Measurements from ENCODE around the gene THAP12. TPM values are rescaled to one million over a fixed set of nuclear protein-coding genes. Genes with fewer than 3 reads are reported as not detected.

Gene THAP12
- polyA plus RNA-seq, 4 donors: 71.3 to 101 (median 95.6) TPM

DNA sequence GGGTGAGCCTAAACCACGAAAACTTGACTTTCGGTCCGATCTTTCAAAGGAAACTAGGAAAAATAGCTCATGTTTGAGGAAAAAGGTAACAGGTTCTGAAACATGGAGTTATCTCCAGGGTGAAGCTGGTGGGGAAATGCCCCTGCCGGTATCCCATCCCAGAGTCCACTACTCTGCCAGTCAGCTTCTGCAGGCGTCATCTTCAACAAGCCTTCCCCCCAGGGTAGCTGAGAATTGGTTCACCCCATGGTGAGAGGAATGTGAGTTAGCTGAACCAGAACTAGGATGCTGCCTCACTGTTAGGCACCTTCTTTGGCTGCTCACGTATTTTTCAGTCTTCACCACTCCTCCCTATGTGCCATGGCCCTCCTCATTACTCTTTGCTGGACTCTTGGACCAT, 1.3 kb upstream of the THAP12 start:
- DNase-seq (ENCODE audit: low read depth in 4 of 4, low spot score in 3 of 4): no peak

- DNase-seq (ENCODE audit: low read depth in 4 of 4, low spot score in 3 of 4): no peak
Observed at GRCh38 chr11:76380159-76380976, 564 bp downstream of the THAP12 start.

DNA sequence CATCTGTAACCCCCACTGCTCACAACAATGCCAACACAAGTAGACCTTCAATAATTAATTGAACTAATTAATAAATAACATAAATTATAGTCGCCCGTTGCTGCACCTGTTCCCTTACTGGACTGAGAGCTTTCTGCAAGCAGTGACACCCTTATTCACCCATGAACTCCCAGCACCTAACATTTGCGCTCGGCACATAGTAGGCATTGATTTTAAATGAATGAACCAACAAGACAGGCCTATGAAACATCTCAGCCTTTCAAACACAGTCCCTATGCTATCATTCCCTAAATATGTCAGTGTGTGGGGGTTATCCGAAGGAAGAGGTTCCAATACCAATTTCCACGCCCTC, 1.1 kb downstream of the THAP12 start:
- no peak for DNase-seq (ENCODE audit: low read depth in 4 of 4, low spot score in 3 of 4)

GRCh38 chr11:76376746-76377558, 4.0 kb downstream of the THAP12 start:
- no peak for DNase-seq (ENCODE audit: low read depth in 4 of 4, low spot score in 3 of 4)

GRCh38 chr11:76371170-76371569, 9.8 kb downstream of the THAP12 start:
- no peak for DNase-seq (ENCODE audit: low read depth in 4 of 4, low spot score in 3 of 4)

DNA sequence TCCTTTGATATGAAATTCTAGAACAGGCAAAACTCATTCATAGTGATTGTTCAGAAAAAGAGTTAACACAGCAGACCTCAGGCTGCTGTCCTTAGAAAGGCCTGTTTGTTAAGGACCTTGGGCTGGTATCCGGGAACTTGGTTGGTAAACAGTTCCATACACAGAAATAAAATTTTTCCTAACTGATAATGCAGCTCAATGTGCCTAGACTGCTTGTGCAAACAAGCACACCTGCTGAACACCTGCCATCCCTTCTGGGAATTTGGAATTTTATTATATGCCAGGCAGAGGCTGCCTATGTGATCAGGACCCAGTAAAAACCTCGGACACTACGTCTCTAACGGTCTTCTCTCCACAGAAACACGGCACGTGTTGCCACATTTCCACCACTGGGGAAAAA, 11.5 kb downstream of the THAP12 start:
- no peak for DNase-seq (ENCODE audit: low read depth in 4 of 4, low spot score in 3 of 4)

- DNase-seq (ENCODE audit: low read depth in 4 of 4, low spot score in 3 of 4): no peak
Observed at GRCh38 chr11:76368490-76368889, 12.4 kb downstream of the THAP12 start.

DNA sequence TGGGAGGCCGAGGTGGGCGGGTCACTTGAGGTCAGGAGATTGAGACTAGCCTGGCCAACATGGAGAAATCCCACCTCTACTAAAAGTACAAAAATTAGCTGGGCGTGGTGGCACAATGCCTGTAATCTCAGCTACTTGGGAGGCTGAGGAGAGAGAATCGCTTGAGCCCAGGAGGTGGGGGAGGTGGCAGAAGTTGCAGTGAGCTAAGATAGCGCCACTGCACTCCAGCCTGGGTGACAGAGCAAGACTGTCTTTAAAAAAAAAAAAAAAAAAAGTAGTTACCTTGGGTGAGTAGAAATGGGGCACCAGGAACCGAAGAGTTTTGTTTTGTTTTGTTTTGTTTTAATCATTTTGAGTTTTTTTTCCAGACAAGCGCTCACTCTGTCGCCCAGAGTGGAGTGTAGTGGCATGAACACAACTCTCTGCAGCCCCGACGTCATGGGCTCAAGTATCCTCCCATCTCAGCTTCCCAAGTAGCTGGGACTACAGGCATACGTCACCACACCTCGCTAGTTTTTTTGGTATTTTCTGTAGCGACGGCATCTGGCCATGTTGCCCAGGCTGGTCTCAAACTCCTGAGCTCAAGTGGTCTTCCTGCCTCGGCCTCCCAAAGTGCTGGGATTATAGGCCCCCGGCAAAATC, 15.8 kb downstream of the THAP12 start:
- no peak for DNase-seq (ENCODE audit: low read depth in 4 of 4, low spot score in 3 of 4)

- DNase-seq (ENCODE audit: low read depth in 4 of 4, low spot score in 3 of 4): no peak
Observed at GRCh38 chr11:76362716-76363115, 18.2 kb downstream of the THAP12 start.

- no peak for DNase-seq (ENCODE audit: low read depth in 4 of 4, low spot score in 3 of 4)
Observed at GRCh38 chr11:76361776-76362175, 19.2 kb downstream of the THAP12 start.

- no peak for DNase-seq (ENCODE audit: low read depth in 4 of 4, low spot score in 3 of 4)
Observed at GRCh38 chr11:76361374-76361773, 19.6 kb downstream of the THAP12 start.

DNA sequence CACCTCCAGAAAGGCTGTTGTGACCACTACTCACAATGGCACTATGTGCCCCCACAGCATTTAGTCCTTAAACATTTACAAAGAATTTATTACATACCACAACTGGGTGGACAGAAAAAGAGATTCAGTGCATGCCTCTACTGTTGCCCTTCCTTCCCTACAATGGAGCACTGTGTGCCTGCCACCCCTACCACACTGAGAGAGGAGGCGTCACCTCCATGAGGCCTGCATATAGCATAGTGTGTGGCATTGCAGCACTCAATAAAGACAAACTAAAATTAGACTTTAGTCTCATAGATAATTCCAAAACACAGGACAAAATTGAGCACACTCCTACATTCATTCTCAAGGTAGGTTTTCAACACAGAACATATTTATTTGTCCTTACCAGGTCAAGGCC, 25.8 kb downstream of the THAP12 start:
- DNase-seq (ENCODE audit: low read depth in 4 of 4, low spot score in 3 of 4): no peak

GRCh38 chr11:76348348-76348747, 32.6 kb downstream of the THAP12 start:
- DNase-seq (ENCODE audit: low read depth in 4 of 4, low spot score in 3 of 4): no peak

- DNase-seq (ENCODE audit: low read depth in 4 of 4, low spot score in 3 of 4): no peak
Observed at GRCh38 chr11:76347466-76347865, 33.5 kb downstream of the THAP12 start.

- DNase-seq (ENCODE audit: low read depth in 4 of 4, low spot score in 3 of 4): no peak
Observed at GRCh38 chr11:76339221-76339620, 41.7 kb downstream of the THAP12 start.

DNA sequence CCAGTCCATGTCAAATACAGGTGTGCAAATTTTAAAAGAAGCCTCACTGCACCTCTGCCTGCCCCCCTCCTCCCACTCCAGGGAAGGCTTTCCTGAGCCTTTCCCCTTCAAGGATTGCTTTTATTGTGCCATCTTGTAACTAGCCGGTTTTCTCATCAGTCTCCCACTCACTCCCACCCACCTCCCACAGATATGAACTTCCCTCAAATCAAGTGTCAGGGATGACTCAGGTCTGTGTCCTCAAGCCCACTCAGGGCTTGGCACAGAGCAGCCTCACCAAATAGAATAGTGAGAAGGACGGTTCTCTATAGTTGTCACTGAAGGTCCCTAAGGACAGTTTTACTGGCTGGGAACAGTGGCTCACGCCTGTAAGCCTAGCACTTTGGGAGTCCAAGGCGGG, 43.0 kb downstream of the THAP12 start:
- no peak for DNase-seq (ENCODE audit: low read depth in 4 of 4, low spot score in 3 of 4)

DNA sequence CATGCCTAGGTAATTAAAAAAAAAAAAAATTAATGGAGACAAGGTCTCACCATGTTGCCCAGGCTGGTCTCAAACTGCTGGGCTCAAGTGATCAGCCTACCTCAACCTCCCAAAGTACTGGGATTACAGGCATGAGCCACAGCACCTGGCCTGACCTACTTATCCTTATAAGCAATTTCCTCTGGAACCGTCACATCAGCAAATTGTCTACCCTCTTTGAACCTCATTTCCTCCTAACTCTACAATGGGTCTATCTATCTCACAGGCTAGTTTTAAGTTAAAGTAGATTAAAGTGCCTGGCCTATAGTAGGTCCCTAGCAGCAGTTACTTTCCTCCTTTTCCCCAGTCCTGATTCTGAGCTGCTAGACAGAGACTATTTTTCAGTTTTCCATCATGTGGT, 43.5 kb downstream of the THAP12 start:
- no peak for DNase-seq (ENCODE audit: low read depth in 4 of 4, low spot score in 3 of 4)

DNA sequence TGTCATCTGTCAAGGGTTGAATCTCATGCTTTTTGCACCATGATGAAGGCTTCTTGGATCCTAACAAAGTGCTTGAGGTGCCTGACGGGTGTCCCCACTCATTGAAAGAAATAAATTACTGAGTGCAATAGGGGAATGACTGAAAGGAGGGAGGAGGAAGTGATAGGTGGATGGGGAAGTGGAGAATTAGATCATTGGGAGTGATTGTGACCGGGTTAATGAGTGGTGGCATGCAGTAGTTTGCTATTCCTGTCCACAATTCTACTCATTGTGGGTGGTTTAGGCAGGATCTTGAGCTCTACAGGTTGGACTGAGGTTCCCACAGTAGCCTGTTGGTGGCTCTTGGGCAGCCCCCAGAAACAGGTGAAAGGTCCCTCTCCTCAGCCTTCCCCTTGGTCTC, 44.3 kb downstream of the THAP12 start:
- no peak for DNase-seq (ENCODE audit: low read depth in 4 of 4, low spot score in 3 of 4)

DNA sequence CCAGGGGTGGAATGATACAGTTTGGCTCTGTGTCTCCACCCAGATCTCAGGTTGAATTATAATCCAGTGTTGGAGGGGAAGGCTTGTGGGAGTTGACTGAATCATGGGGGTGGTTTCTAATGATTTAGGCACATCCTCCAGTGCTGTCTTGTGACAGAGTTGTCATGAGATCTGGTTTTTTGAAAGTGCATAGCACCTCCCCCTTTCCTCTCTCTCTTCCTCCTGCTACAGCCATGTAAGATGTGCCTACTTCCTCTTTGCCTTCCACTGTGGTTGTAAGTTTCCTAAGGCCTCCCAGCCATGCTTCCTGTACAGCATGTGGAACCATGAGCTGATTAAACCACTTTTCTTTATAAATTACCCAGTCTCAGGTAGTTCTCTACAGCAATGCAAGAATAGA, 45.1 kb downstream of the THAP12 start:
- DNase-seq (ENCODE audit: low read depth in 4 of 4, low spot score in 3 of 4): no peak

DNA sequence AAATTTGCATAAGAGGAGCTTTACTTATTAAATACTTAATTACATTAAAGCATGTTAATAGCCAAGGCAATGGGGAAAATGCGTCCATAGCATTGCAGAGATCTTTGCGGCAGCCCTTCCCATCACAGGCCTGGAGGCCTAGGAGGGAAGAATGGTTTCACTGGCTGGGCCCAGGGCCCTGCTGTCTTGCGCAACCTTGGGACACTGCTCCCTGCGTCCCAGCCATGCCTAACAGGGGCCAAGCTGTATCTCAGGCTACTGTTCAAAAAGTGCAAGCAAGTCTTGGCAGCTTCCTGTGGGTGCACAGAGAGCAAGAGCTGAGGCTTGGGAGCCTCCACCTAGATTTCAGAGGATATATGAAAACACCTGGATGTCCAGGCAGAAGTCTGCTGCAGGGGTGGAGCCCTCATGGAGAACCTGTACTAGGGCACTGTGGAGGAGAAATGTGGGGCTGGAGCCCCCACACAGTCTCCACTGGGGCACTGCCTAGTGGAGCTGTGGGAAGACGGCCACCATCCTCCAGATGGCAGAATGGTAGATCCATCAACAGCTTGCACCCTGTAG, 46.0 kb downstream of the THAP12 start:
- DNase-seq (ENCODE audit: low read depth in 4 of 4, low spot score in 3 of 4): no peak

DNA sequence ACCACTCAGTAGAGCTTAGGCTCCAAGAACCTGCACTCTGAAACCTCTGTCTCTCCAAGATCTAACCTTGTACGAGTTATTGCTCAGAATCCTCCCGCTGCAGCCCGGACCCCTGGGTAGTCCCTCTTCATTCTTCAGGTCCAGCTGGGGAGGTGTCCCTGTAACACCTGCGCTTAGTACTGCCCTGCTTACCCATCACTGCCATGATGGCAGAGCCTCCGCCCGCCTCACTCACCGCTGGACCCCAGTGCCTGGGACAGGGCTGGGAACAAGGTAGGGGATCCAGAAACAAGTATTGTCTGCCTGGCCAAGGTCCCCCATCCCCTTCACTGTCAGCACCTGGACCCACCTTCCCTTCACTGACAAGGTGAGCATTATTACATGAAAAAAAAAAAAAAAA, 50.3 kb downstream of the THAP12 start:
- DNase-seq (ENCODE audit: low read depth in 4 of 4, low spot score in 3 of 4): no peak

Data from right renal pelvis (tissue), 4 donors.